GM12878 (cell line): Measurements from ENCODE around the gene CD101. TPM values are rescaled to one million over a fixed set of nuclear protein-coding genes. Genes with fewer than 3 reads are reported as not detected.

ENCODE experiments used
- BCL3 ChIP-seq: IDR thresholded peaks from 2 replicates; pipeline ENCODE4 v1.6.1; 2011; ENCODE audit warnings: borderline replicate concordance, low read depth, mild to moderate bottlenecking, moderate library complexity, low read length; ENCODE audit not compliant: insufficient read depth, poor library complexity, severe bottlenecking
- CEBPB ChIP-seq, 2 experiments: fragments of 150-350 bp in 1 of 2; IDR thresholded peaks; 2 replicates each; pipeline ENCODE4 v1.6.1; 2012 to 2014; ENCODE audit warnings: low read depth in 2 of 2, low read length in 2 of 2, borderline replicate concordance in 1 of 2, inconsistent platforms in 1 of 2
- CTCF ChIP-seq, 3 experiments: IDR thresholded peaks in 2 of 3; conservative IDR thresholded peaks in 1 of 3; 2 replicates each; pipeline ENCODE4 v1.5.1; 2011; ENCODE audit warnings: low read depth in 3 of 3, low read length in 3 of 3, mild to moderate bottlenecking in 3 of 3, control low read depth in 2 of 3, moderate library complexity in 2 of 3, inconsistent platforms in 1 of 3, mixed read lengths in 1 of 3; ENCODE audit not compliant: control insufficient read depth in 2 of 3, insufficient read depth in 1 of 3; ENCODE audit errors: extremely low read depth in 1 of 3
- SMC3 ChIP-seq: IDR thresholded peaks from 2 replicates; pipeline ENCODE4 v1.6.1; 2011; ENCODE audit warnings: low read length, improper control_type of control experiment, borderline replicate concordance
- SUZ12 ChIP-seq: fragments of 200-600 bp; sonication (generic); IDR thresholded peaks from one replicate; pipeline ENCODE4 v1.6.1; 2018; ENCODE audit warnings: antibody characterized with exemption, mild to moderate bottlenecking; ENCODE audit not compliant: unreplicated experiment
- ZNF687 ChIP-seq: fragments of 450-650 bp; IDR thresholded peaks from 2 replicates; pipeline ENCODE4 v1.6.1; 2017; ENCODE audit warnings: mild to moderate bottlenecking, moderate library complexity
- polyA plus RNA-seq, 11 experiments: library from polyadenylated mRNA; depleted of rRNA in 4 of 11; unstranded in 6 of 11; stranded (reverse) in 5 of 11; fragments of >200 nt; fragmentation: Nextera tagmentation in 4 of 11; fragmentation: Illumina TruSeq in 1 of 11; extraction: Ambion mirVana in 4 of 11; extraction: Trizol in 1 of 11; gene quantifications; 1 replicate in 1 of 11; 2 replicates in 10 of 11; pipeline versions ENCODE4 v1.2.1 to v1.2.3, GENCODE V29; 2011 to 2016; ENCODE audit warnings: inconsistent platforms in 2 of 11, missing spikeins in 2 of 11, low read depth in 1 of 11
- total RNA-seq, 4 experiments: library from RNA; depleted of rRNA in 3 of 4; stranded (reverse); fragments of >200 nt in 3 of 4; fragmentation: Illumina TruSeq in 1 of 4; extraction: Trizol in 1 of 4; gene quantifications; 2 replicates each; pipeline versions ENCODE4 v1.2.1 to v1.2.3, GENCODE V29; 2013 to 2021

The CD101 gene
- total and polyA plus RNA-seq, 10 of the 15 experiments (the other 5 are each of a cell fraction or from before 2014, with no cell fraction given) = 0.56 to 7.9 (median 2.9) TPM

GRCh38 chr1:117025568-117025967, 24.0 kb downstream of the CD101 start (continued):
- TF ChIP-seq CEBPB (IDR thresholded peaks at IDR 0.05; ENCODE audit: borderline replicate concordance in 1 of 2, low read depth in 2 of 2, low read length in 2 of 2) (no peak), BCL3 (no peak), SUZ12 (no peak), ZNF687 (no peak), SMC3 (no peak), CTCF (IDR thresholded peaks at IDR 0.05 in 2 of 3, conservative IDR thresholded peaks at IDR 0.05 in 1 of 3; ENCODE audit: control insufficient read depth in 2 of 3, extremely low read depth in 1 of 3, insufficient read depth in 1 of 3, low read depth in 3 of 3, low read length in 3 of 3) (no peak)
- TF ChIP-seq, all 136 proteins: peak for 0
